GM23338 (cell line): Measurements from ENCODE around the gene LGALSL. TPM values are rescaled to one million over a fixed set of nuclear protein-coding genes. Genes with fewer than 3 reads are reported as not detected.

ENCODE experiments used
- ATAC-seq: fragments of 200-7000 bp; cut with Tn5 transposase; 3 replicates; pipeline ENCODE4 v1.9.1; 2020
- DNase-seq: peaks from one replicate; pipeline ENCODE4 v3.0.0-alpha.2; 2015; ENCODE audit warnings: low spot score
- H2AFZ ChIP-seq: fragments of 200-600 bp; sonication (generic); 2 replicates; pipeline ENCODE4 v1.8.0; 2016; ENCODE audit warnings: antibody characterized with exemption, mild to moderate bottlenecking, moderate library complexity
- H3F3A ChIP-seq: fragments of 200-600 bp; sonication (generic); replicated peaks from 2 replicates; pipeline ENCODE4 v1.8.0; 2017; ENCODE audit warnings: antibody characterized with exemption, mixed run types, low read depth
- H3K27ac ChIP-seq: fragments of 200-600 bp; sonication (generic); 2 replicates; pipeline ENCODE4 v1.6.1; 2016; ENCODE audit warnings: low read depth
- H3K27me3 ChIP-seq: fragments of 200-600 bp; sonication (generic); 2 replicates; pipeline ENCODE4 v1.8.0; 2016; ENCODE audit warnings: mild to moderate bottlenecking, mixed run types, moderate library complexity; ENCODE audit not compliant: insufficient read depth
- H3K36me3 ChIP-seq: fragments of 200-600 bp; sonication (generic); 2 replicates; pipeline ENCODE4 v1.8.0; 2016; ENCODE audit warnings: mild to moderate bottlenecking; ENCODE audit not compliant: insufficient read depth
- H3K4me1 ChIP-seq: fragments of 200-600 bp; sonication (generic); 2 replicates; pipeline ENCODE4 v1.8.0; 2016; ENCODE audit warnings: mild to moderate bottlenecking, moderate library complexity; ENCODE audit not compliant: insufficient read depth
- H3K4me2 ChIP-seq: fragments of 200-600 bp; sonication (generic); 2 replicates; pipeline ENCODE4 v1.7.1; 2017; ENCODE audit warnings: mixed run types
- H3K4me3 ChIP-seq: fragments of 200-600 bp; sonication (generic); 2 replicates; pipeline ENCODE4 v1.6.1; 2016; ENCODE audit warnings: mixed run types
- H3K79me2 ChIP-seq: fragments of 200-600 bp; sonication (generic); replicated peaks from 2 replicates; pipeline ENCODE4 v1.8.0; 2017; ENCODE audit warnings: mild to moderate bottlenecking; ENCODE audit not compliant: insufficient read depth
- H3K9me2 ChIP-seq: fragments of 200-600 bp; sonication (generic); 2 replicates; pipeline ENCODE4 v1.8.0; 2017; ENCODE audit not compliant: insufficient read depth
- H4K20me1 ChIP-seq: fragments of 200-600 bp; sonication (generic); replicated peaks from 2 replicates; pipeline ENCODE4 v1.8.0; 2017; ENCODE audit warnings: mild to moderate bottlenecking; ENCODE audit not compliant: insufficient read depth
- H3K27ac Mint-ChIP-seq: 2 replicates; pipeline ENCODE4 v1.8.0; 2020; ENCODE audit warnings: inconsistent platforms, mild to moderate bottlenecking, moderate library complexity, mixed read lengths
- H3K27me3 Mint-ChIP-seq: 3 replicates; pipeline ENCODE4 v1.8.0; 2022; ENCODE audit warnings: low read depth, mild to moderate bottlenecking, moderate library complexity, mixed read lengths, inconsistent platforms; ENCODE audit not compliant: insufficient read depth, poor library complexity
- H3K36me3 Mint-ChIP-seq: 3 replicates; pipeline ENCODE4 v1.8.0; 2021; ENCODE audit warnings: low read depth, mild to moderate bottlenecking, inconsistent platforms, moderate library complexity, mixed read lengths
- H3K4me1 Mint-ChIP-seq: 3 replicates; pipeline ENCODE4 v1.8.0; 2020; ENCODE audit warnings: mild to moderate bottlenecking, inconsistent platforms, mixed read lengths
- H3K4me3 Mint-ChIP-seq: 3 replicates; pipeline ENCODE4 v1.8.0; 2021; ENCODE audit warnings: moderate library complexity, mild to moderate bottlenecking, inconsistent platforms, mixed read lengths
- H3K9me3 Mint-ChIP-seq: 3 replicates; pipeline ENCODE4 v1.8.0; 2020; ENCODE audit warnings: moderate library complexity, mild to moderate bottlenecking, inconsistent platforms, mixed read lengths
- CREB1 ChIP-seq: fragments of 250-450 bp; sonication (Bioruptor Pico); IDR thresholded peaks from 2 replicates; pipeline ENCODE4 v1.5.0; 2020; ENCODE audit warnings: low read depth, mild to moderate bottlenecking, moderate library complexity
- CTCF ChIP-seq, 2 experiments: fragments of 200-600 bp in 1 of 2; sonication (generic) in 1 of 2; conservative IDR thresholded peaks; 2 replicates each; pipeline versions ENCODE4 v1.5.1 to v1.6.1; 2016 to 2017; ENCODE audit warnings: antibody characterized with exemption in 2 of 2, low read depth in 2 of 2, mild to moderate bottlenecking in 2 of 2, moderate library complexity in 1 of 2
- ETS1 ChIP-seq: IDR thresholded peaks from 2 replicates; pipeline ENCODE4 v1.6.1; 2016; ENCODE audit warnings: antibody characterized with exemption
- EZH2 ChIP-seq: fragments of 200-600 bp; sonication (generic); IDR thresholded peaks from one replicate; pipeline ENCODE4 v1.8.0; 2017; ENCODE audit warnings: antibody characterized with exemption, mild to moderate bottlenecking, low read depth; ENCODE audit not compliant: unreplicated experiment
- EZH2phosphoT487 ChIP-seq: fragments of 200-600 bp; sonication (generic); IDR thresholded peaks from one replicate; pipeline ENCODE4 v1.8.1; 2018; ENCODE audit warnings: antibody characterized with exemption; ENCODE audit not compliant: unreplicated experiment
- JUNB ChIP-seq: IDR thresholded peaks from one replicate; pipeline ENCODE4 v1.6.1; 2016; ENCODE audit warnings: antibody characterized with exemption; ENCODE audit not compliant: unreplicated experiment
- NANOG ChIP-seq: IDR thresholded peaks from 2 replicates; pipeline ENCODE4 v1.6.1; 2016; ENCODE audit warnings: antibody characterized with exemption, borderline replicate concordance
- POLR2AphosphoS5 ChIP-seq: IDR thresholded peaks from 2 replicates; pipeline ENCODE4 v1.6.1; 2016; ENCODE audit warnings: antibody characterized with exemption, low read depth
- REST ChIP-seq: IDR thresholded peaks from one replicate; pipeline ENCODE4 v1.6.1; 2018; ENCODE audit warnings: antibody characterized with exemption; ENCODE audit not compliant: unreplicated experiment
- STAT1 ChIP-seq: IDR thresholded peaks from one replicate; pipeline ENCODE4 v1.6.1; 2016; ENCODE audit warnings: antibody characterized with exemption; ENCODE audit not compliant: unreplicated experiment
- ZNF114 ChIP-seq: fragments of 250-450 bp; sonication (Bioruptor Pico); IDR thresholded peaks from 2 replicates; pipeline ENCODE4 v1.5.0; 2020; ENCODE audit warnings: mild to moderate bottlenecking, moderate library complexity
- ZNF331 ChIP-seq: fragments of 250-450 bp; sonication (Bioruptor Pico); IDR thresholded peaks from 2 replicates; pipeline ENCODE4 v1.5.0; 2020; ENCODE audit warnings: low read depth, mild to moderate bottlenecking, moderate library complexity
- ZNF462 ChIP-seq: fragments of 250-450 bp; sonication (Bioruptor Pico); IDR thresholded peaks from 2 replicates; pipeline ENCODE4 v1.5.0; 2020; ENCODE audit warnings: mild to moderate bottlenecking, moderate library complexity
- polyA plus RNA-seq: library from polyadenylated mRNA; unstranded; fragments of >200 nt; fragmentation: Nextera tagmentation; extraction: Ambion mirVana; gene quantifications from 2 replicates; pipeline ENCODE4 v1.2.1, GENCODE V29; 2016
- total RNA-seq: library from RNA; depleted of rRNA; stranded (reverse); fragments of >200 nt; shearing (Covaris generic); gene quantifications from 2 replicates; pipeline ENCODE4 v1.2.3, GENCODE V29; 2014

LGALSL gene
- total and polyA plus RNA-seq, 2 experiments from 2014 or later = 20.6 to 28.4 TPM

- Histone ChIP-seq H3K27me3 (no peaks in the 10 kb centered on the region), H3K27ac (no peak overlapping the region), H3K4me2 (no peak overlapping the region), H3K4me1 (peaks cover 11% of the 10 kb centered on the region), H3K9me2 (no peaks in the 10 kb centered on the region), H2AFZ (peak overlapping the region; percentile 74), H3F3A (no peaks in the 10 kb centered on the region), H3K36me3 (no peaks in the 10 kb centered on the region), H4K20me1 (no peaks in the 10 kb centered on the region), H3K4me3 (no peak overlapping the region), H3K79me2 (no peaks in the 10 kb centered on the region)
- no peak for DNase-seq
- no peak overlapping the region for H3K4me3 Mint-ChIP-seq
- H3K27ac Mint-ChIP-seq = no peak overlapping the region
- TF ChIP-seq CREB1 (CRISPR knock-in tag) (no peak), JUNB (no peak), ZNF331 (CRISPR knock-in tag) (no peak), ETS1 (no peak), NANOG (no peak), CTCF (conservative IDR thresholded peaks at IDR 0.05; ENCODE audit: low read depth in 2 of 2) (no peak), REST (no peak), STAT1 (no peak), EZH2 (no peak), POLR2AphosphoS5 (no peak), EZH2phosphoT487 (no peak), ZNF462 (CRISPR knock-in tag) (no peak), ZNF114 (CRISPR knock-in tag) (no peak)
- no peaks in the 10 kb centered on the region for H3K9me3 Mint-ChIP-seq
- H3K4me1 Mint-ChIP-seq = peaks cover 24% of the 10 kb centered on the region
- H3K36me3 Mint-ChIP-seq = no peaks in the 10 kb centered on the region
- ATAC-seq = no peak
- no peaks in the 10 kb centered on the region for H3K27me3 Mint-ChIP-seq
Observed at GRCh38 chr2:64498438-64498837, 44.5 kb downstream of the LGALSL start.
